Type B pancreatic cell (in vitro differentiated cells): Measurements from ENCODE around the gene DDX54. TPM values are rescaled to one million over a fixed set of nuclear protein-coding genes. Genes with fewer than 3 reads are reported as not detected.

Experiments used
- DNase-seq: peaks from one replicate; pipeline ENCODE4 v3.0.0; 2021; ENCODE audit warnings: mixed read lengths; ENCODE audit not compliant: unreplicated experiment; ENCODE audit errors: extremely low spot score
- H3K27ac Mint-ChIP-seq: 2 replicates; pipeline ENCODE4 v1.8.0; 2021; ENCODE audit warnings: mild to moderate bottlenecking, mixed read lengths
- H3K27me3 Mint-ChIP-seq: 2 replicates; pipeline ENCODE4 v1.8.0; 2021; ENCODE audit warnings: mixed read lengths
- H3K36me3 Mint-ChIP-seq: 2 replicates; pipeline ENCODE4 v1.8.0; 2021; ENCODE audit warnings: mixed read lengths
- H3K4me1 Mint-ChIP-seq: one replicate; pipeline ENCODE4 v1.8.0; 2021; ENCODE audit warnings: mixed read lengths; ENCODE audit not compliant: unreplicated experiment
- H3K4me3 Mint-ChIP-seq: 2 replicates; pipeline ENCODE4 v1.8.0; 2021; ENCODE audit warnings: mild to moderate bottlenecking, mixed read lengths
- H3K9me3 Mint-ChIP-seq: 2 replicates; pipeline ENCODE4 v1.8.0; 2021; ENCODE audit warnings: mixed read lengths
- total RNA-seq: library from RNA; stranded (reverse); gene quantifications from 2 replicates; pipeline ENCODE4 v1.2.1, GENCODE V29; 2021; ENCODE audit warnings: low replicate concordance
- TF ChIP-seq, protein P1 (sequence below): fragments of 200-600 bp; sonication (generic); conservative IDR thresholded peaks from 2 replicates; pipeline ENCODE4 v1.5.0; 2021; ENCODE audit warnings: antibody characterized with exemption, mild to moderate bottlenecking

The DDX54 gene
- total RNA-seq, 1 donor from 2014 or later: 66.1 TPM

GRCh38 chr12:113189361-113189760 is 4.1 kb upstream of the DDX54 start:
- Mint-ChIP-seq H3K27ac (no peak overlapping the region), H3K9me3 (no peaks in the 10 kb centered on the region), H3K36me3 (peaks cover 20% of the 10 kb centered on the region), H3K4me3 (no peak overlapping the region), H3K4me1 (peaks cover 29% of the 10 kb centered on the region), H3K27me3 (no peaks in the 10 kb centered on the region)
- DNase-seq: no peak
- TF ChIP-seq, protein P1, sequence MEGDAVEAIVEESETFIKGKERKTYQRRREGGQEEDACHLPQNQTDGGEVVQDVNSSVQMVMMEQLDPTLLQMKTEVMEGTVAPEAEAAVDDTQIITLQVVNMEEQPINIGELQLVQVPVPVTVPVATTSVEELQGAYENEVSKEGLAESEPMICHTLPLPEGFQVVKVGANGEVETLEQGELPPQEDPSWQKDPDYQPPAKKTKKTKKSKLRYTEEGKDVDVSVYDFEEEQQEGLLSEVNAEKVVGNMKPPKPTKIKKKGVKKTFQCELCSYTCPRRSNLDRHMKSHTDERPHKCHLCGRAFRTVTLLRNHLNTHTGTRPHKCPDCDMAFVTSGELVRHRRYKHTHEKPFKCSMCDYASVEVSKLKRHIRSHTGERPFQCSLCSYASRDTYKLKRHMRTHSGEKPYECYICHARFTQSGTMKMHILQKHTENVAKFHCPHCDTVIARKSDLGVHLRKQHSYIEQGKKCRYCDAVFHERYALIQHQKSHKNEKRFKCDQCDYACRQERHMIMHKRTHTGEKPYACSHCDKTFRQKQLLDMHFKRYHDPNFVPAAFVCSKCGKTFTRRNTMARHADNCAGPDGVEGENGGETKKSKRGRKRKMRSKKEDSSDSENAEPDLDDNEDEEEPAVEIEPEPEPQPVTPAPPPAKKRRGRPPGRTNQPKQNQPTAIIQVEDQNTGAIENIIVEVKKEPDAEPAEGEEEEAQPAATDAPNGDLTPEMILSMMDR: no peak

- Mint-ChIP-seq H3K9me3 (no peaks in the 10 kb centered on the region), H3K27ac (peak overlapping the region; percentile 92), H3K36me3 (peaks cover 15% of the 10 kb centered on the region), H3K27me3 (no peaks in the 10 kb centered on the region), H3K4me1 (peaks cover 20% of the 10 kb centered on the region), H3K4me3 (peak overlapping the region; percentile 94)
- TF ChIP-seq, protein P1: no peak
- no peak for DNase-seq
Measured at GRCh38 chr12:113186666-113187325, 1.5 kb upstream of the DDX54 start.

GRCh38 chr12:113186033-113186365 is 721 bp upstream of the DDX54 start:
- Mint-ChIP-seq H3K27ac (peak overlapping the region; percentile 92), H3K9me3 (no peaks in the 10 kb centered on the region), H3K27me3 (no peaks in the 10 kb centered on the region), H3K36me3 (peaks cover 15% of the 10 kb centered on the region), H3K4me1 (peaks cover 20% of the 10 kb centered on the region), H3K4me3 (peak overlapping the region; percentile 94)
- no peak for DNase-seq
- TF ChIP-seq, protein P1: no peak

DNA sequence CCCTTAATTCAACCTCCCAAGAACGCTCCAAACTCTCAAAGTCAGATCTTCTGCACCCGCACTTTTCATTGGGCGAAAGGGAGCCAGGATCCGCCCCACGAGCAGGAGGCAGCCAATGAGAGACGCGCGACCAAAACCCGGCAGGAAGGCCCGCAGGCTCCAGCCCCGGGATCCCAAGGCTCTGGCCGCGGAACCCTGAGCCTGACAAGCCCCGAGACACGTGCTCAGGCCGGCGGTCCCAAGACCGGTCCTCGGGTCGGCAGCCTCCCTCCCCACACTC is 438 bp downstream of the DDX54 start:
- Mint-ChIP-seq H3K9me3 (no peaks in the 10 kb centered on the region), H3K27me3 (no peaks in the 10 kb centered on the region), H3K27ac (peak overlapping the region; percentile 92), H3K4me1 (peaks cover 13% of the 10 kb centered on the region), H3K4me3 (peak overlapping the region; percentile 94), H3K36me3 (peaks cover 15% of the 10 kb centered on the region)
- peak; percentile 89 for DNase-seq
- TF ChIP-seq, protein P1: no peak

DNA sequence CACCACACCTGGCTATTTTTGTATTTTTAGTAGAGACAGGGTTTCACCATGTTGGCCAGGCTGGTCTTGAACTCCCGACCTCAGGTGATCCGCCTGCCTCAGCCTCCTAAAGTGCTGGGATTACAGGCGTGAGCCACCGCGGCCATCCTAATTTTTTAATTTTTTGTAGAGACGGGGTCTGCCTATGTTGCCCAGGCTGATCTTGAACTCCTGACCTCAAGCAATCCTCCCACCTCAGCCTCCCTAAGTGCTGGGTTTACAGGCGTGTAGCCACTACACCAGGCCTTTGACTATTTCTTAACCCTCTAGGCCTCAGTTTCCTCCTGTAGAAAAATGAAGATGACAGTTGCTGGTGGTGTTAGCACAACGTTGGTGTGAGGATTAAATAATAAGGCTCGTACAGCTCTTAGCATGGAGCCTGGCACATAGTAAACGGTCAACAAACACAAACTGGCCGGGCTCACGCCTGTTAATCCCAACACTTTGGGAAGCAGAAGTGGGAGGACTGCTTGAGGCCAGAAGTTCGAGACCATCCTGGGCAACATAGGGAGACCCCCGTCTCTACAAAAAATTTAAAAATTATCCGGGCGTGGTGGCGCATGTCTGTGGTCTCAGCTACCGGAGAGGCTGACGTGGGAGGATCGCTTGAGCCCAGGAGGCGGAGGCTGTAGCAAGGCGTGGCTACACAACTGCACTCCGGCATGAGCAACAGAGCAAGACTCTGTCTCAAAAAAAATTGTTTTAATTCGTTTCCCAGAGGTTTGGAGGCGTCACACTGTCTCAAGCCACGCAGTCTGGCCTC is 979 bp downstream of the DDX54 start:
- Mint-ChIP-seq H3K36me3 (peaks cover 15% of the 10 kb centered on the region), H3K4me3 (peak overlapping the region; percentile 94), H3K27ac (peak overlapping the region; percentile 92), H3K27me3 (no peaks in the 10 kb centered on the region), H3K4me1 (peaks cover 13% of the 10 kb centered on the region), H3K9me3 (no peaks in the 10 kb centered on the region)
- DNase-seq: no peak
- TF ChIP-seq, protein P1: no peak
